Heart left ventricle (tissue), 16 donors: Measurements from ENCODE around the gene OR2J1. TPM values are rescaled to one million over a fixed set of nuclear protein-coding genes. Genes with fewer than 3 reads are reported as not detected.

Experiments
- ATAC-seq, 4 donors: fragments of 200-7000 bp; cut with Tn5 transposase; one replicate each; pipeline ENCODE4 v1.9.1; 2020 to 2022; ENCODE audit warnings: moderate library complexity in 4 of 4, mild to moderate bottlenecking in 3 of 4, moderate number of reproducible peaks in 1 of 4
- DNase-seq, 5 donors: peaks; one replicate each; pipeline ENCODE4 v3.0.0-alpha.2; 2020
- H3K27ac ChIP-seq, 12 donors: fragments of 200-600 bp; sonication (generic) in 4 of 12; one replicate each; pipeline versions ENCODE4 v1.5.0 to v1.8.0; 2016 to 2022; ENCODE audit warnings: mild to moderate bottlenecking in 2 of 12
- H3K27me3 ChIP-seq, 9 donors: fragments of 200-600 bp; sonication (generic) in 2 of 9; one replicate each; pipeline versions ENCODE4 v1.5.1 to v1.8.0; 2016 to 2022; ENCODE audit warnings: mild to moderate bottlenecking in 3 of 9
- H3K36me3 ChIP-seq, 9 donors: fragments of 200-600 bp; sonication (generic) in 2 of 9; one replicate each; pipeline versions ENCODE4 v1.5.0 to v1.8.0; 2018 to 2022; ENCODE audit warnings: mild to moderate bottlenecking in 2 of 9
- H3K4me1 ChIP-seq, 12 donors: fragments of 200-600 bp; sonication (generic) in 4 of 12; one replicate each; pipeline versions ENCODE4 v1.5.0 to v1.8.0; 2016 to 2022; ENCODE audit warnings: mild to moderate bottlenecking in 3 of 12
- H3K4me3 ChIP-seq, 12 donors: fragments of 200-600 bp; sonication (generic) in 4 of 12; one replicate each; pipeline versions ENCODE4 v1.5.0 to v1.8.0; 2017 to 2022; ENCODE audit warnings: mild to moderate bottlenecking in 9 of 12, moderate library complexity in 4 of 12
- H3K9me3 ChIP-seq, 12 donors: fragments of 200-600 bp; sonication (generic) in 4 of 12; one replicate each; pipeline versions ENCODE4 v1.5.0 to v1.8.0; 2016 to 2022; ENCODE audit warnings: mild to moderate bottlenecking in 1 of 12
- CTCF ChIP-seq, 12 donors: fragments of 200-600 bp; sonication (generic) in 4 of 12; IDR thresholded peaks; one replicate each; pipeline versions ENCODE4 v1.5.0 to v1.8.0; 2018 to 2022; ENCODE audit warnings: antibody characterized with exemption in 12 of 12, mild to moderate bottlenecking in 5 of 12
- POLR2A ChIP-seq, 2 donors: fragments of 450-650 bp; IDR thresholded peaks; one replicate each; pipeline ENCODE4 v1.6.1; 2017; ENCODE audit warnings: antibody characterized with exemption in 2 of 2, mild to moderate bottlenecking in 2 of 2, moderate library complexity in 2 of 2
- WGBS, 4 donors: extraction: QIAGEN DNeasy Blood & Tissue Kit in 2 of 4; methylation state at CpG; one replicate each; pipeline versions ENCODE4 v1.1.5 to v1.1.7; 2013 to 2018; 5-methylcytosine and 5-hydroxymethylcytosine counted together
- intact Hi-C, 10 donors: fragments of 100-400 bp; cut with DNase I; formaldehyde crosslinking; loops; one replicate each; pipeline versions ENCODE4 v1.11.1 to v1.14.2; 2022
- polyA plus RNA-seq, 2 donors: library from polyadenylated mRNA; stranded (reverse); fragments of 200-250 nt; gene quantifications; one replicate each; pipeline ENCODE4 v1.2.3, GENCODE V29; 2013
- total RNA-seq, 9 donors: library from RNA; depleted of rRNA in 2 of 9; stranded (reverse); fragments of >200 nt in 2 of 9; fragmentation: NEBNext Ultra II Directional in 3 of 9; extraction: Animal tissue kit (Norgen Biotek cat#: 25700) in 3 of 9; gene quantifications; one replicate each; pipeline versions ENCODE4 v1.1.0 to v1.2.4, GENCODE V29; 2016 to 2023
- donor health status: ischemic (EF 13 %, LVEDD 7.1; RV severe dilation, severe dysfunction).
- donor health status: healthy with polysubstance abuse.
- donor health status: DM: no; HTN: yes; CAD: no.
- donor health status: DM: no; HTN: no; CAD: no.
- donor health status: ischemic (EF 25% LVEDD 6.9; RV normal size, moderate dysfunction).
- donor health status: ischemic (EF 25% LVEDD 5.7; RV mildly dilated, moderate dysfunction).
- donor health status: healthy.
- donor health status: DM: yes; HTN: yes; CAD: no.
- donor health status: ischemic (EF 35%, LVEDD 5.7; RV mildly dilated, moderate dysfunction).
- donor health status: nonischemic (EF 11% LVEDD 7.7; RV severe dilation, severe dysfunction).
- donor health status: DM: yes; HTN: yes; CAD: no.
- donor health status: PGD.
- donor health status: ischemic (EF 29% LVEDD 5.4; RV normal size, mild dysfunction).
- donor health status: nonischemic (EF 23%, LVEDD 6.1; RV moderate dilation, normal function).

OR2J1 gene
- total and polyA plus RNA-seq, 11 donors: not detected

- peaks cover 0 to 5% (median 0%) of the 10 kb centered on the region in 9 donors for H3K27me3 ChIP-seq
- H3K36me3 ChIP-seq: no peaks in the 10 kb centered on the region
- no peak for TF ChIP-seq CTCF (IDR thresholded peaks at IDR 0.05)
- no peak for TF ChIP-seq POLR2A (IDR thresholded peaks at IDR 0.05)
- 68 to 76% (median 73%) methylated on average over 4 of the region's 4 CpGs for WGBS, 4 donors
- intact Hi-C loops: no loop called here
- DNase-seq: peak in 1 of 5 donors; percentile 18
- H3K9me3 ChIP-seq: no peaks in the 10 kb centered on the region
- H3K4me3 ChIP-seq: no peak overlapping the region
- H3K4me1 ChIP-seq: no peaks in the 10 kb centered on the region
- H3K27ac ChIP-seq: no peak overlapping the region
- ATAC-seq: no peak
Measured at GRCh38 chr6:29130644-29131043, 31.4 kb downstream of the OR2J1 start.

GRCh38 chr6:29131691-29132090 is 32.4 kb downstream of the OR2J1 start:
- Histone ChIP-seq H3K27me3 (peaks cover 0 to 5% (median 0%) of the 10 kb centered on the region in 9 donors), H3K36me3 (no peaks in the 10 kb centered on the region), H3K4me3 (no peak overlapping the region), H3K4me1 (no peaks in the 10 kb centered on the region), H3K27ac (no peak overlapping the region), H3K9me3 (no peaks in the 10 kb centered on the region)
- intact Hi-C loops: no loop called here
- WGBS, 4 donors: 50 to 71% (median 55%) methylated on average over 2 of the region's 2 CpGs
- TF ChIP-seq POLR2A (IDR thresholded peaks at IDR 0.05) (no peak), CTCF (IDR thresholded peaks at IDR 0.05) (no peak)
- DNase-seq: no peak
- no peak for ATAC-seq

DNA sequence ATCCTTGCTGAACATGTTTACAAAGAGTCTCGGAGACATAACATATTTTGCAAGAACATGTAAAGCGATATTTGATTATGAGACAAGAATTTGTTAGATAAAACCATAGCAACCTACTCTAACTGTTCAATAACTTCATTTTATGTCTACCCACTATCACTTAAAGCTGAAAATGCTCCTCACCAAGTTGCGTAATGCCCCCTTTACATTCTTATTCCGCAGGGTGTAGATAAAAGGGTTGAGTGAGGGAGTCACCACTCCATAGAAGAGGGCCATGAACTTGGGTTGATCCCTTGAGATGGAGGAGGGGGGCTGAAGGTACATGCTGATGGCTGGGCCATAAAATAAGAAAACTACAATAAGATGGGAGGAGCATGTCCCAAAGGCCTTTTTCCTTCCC is 38.4 kb downstream of the OR2J1 start:
- ATAC-seq: no peak
- no peak overlapping the region for H3K4me3 ChIP-seq
- H3K4me1 ChIP-seq: no peaks in the 10 kb centered on the region
- DNase-seq: no peak
- TF ChIP-seq POLR2A (IDR thresholded peaks at IDR 0.05): no peak
- TF ChIP-seq CTCF (IDR thresholded peaks at IDR 0.05): no peak
- no peaks in the 10 kb centered on the region for H3K27me3 ChIP-seq
- 81 to 88% (median 82%) methylated on average over 4 of the region's 4 CpGs for WGBS, 4 donors
- no peak overlapping the region for H3K27ac ChIP-seq
- H3K36me3 ChIP-seq: no peaks in the 10 kb centered on the region
- intact Hi-C loops: no loop called here
- H3K9me3 ChIP-seq: peaks cover 0 to 4% (median 0%) of the 10 kb centered on the region in 12 donors

DNA sequence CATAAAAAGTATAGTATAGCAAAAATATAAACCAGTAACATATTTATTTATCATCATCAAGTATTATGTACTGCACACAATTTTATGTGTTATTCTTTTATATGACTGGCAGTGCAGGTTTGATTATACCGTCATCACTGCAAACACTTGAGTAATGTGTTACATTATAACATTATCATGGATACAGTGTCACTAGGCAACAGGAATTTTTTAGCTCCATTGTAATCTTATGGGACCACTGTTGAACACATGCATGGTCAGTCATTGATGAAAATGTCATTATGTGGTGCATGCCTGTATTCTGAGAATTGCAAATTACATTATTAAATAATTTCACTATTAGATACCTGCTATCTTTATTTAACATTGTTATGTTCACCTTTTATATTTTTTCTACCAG is 42.3 kb downstream of the OR2J1 start:
- Histone ChIP-seq H3K36me3 (no peaks in the 10 kb centered on the region), H3K27ac (no peak overlapping the region), H3K4me3 (no peak overlapping the region), H3K9me3 (peaks cover 0 to 11% (median 0%) of the 10 kb centered on the region in 12 donors), H3K27me3 (no peaks in the 10 kb centered on the region), H3K4me1 (no peaks in the 10 kb centered on the region)
- TF ChIP-seq POLR2A (IDR thresholded peaks at IDR 0.05): no peak
- WGBS, 4 donors: 90 to 95% (median 93%) methylated on average over 1 of the region's 1 CpG
- ATAC-seq (no peak), DNase-seq (no peak)
- intact Hi-C loops: no loop called here

- TF ChIP-seq POLR2A (IDR thresholded peaks at IDR 0.05): no peak
- no peak for TF ChIP-seq CTCF (IDR thresholded peaks at IDR 0.05)
- Histone ChIP-seq H3K27ac (no peak overlapping the region), H3K27me3 (no peaks in the 10 kb centered on the region), H3K9me3 (peaks cover 0 to 11% (median 0%) of the 10 kb centered on the region in 12 donors), H3K36me3 (no peaks in the 10 kb centered on the region), H3K4me3 (no peak overlapping the region), H3K4me1 (no peaks in the 10 kb centered on the region)
- DNase-seq: no peak
- intact Hi-C loops: no loop called here
- no peak for ATAC-seq
Measured at GRCh38 chr6:29142309-29142708, 43.0 kb downstream of the OR2J1 start.
